Measurements from ENCODE around the gene SMIM45.

DNA sequence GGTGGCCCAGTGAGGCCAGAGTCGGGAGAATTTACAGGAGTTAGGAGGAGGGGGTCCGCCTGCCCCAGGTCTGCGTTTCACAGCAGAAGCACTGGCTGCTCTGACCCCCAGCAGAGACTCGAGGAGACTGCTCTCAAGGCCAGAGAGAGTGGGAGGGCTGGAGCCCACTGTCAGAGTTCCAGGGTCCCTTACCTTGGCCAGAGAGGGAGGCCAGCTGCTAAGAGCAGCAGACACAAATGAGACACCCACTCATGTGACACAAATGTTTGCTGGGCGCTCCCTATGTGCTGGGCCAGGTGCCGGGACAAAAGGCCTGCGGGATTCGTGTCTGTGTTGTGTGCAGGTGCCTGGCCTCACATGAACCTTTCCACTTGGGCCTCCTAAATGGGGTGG, 22.5 kb upstream of the SMIM45 start:
- TF ChIP-seq, protein P1, sequence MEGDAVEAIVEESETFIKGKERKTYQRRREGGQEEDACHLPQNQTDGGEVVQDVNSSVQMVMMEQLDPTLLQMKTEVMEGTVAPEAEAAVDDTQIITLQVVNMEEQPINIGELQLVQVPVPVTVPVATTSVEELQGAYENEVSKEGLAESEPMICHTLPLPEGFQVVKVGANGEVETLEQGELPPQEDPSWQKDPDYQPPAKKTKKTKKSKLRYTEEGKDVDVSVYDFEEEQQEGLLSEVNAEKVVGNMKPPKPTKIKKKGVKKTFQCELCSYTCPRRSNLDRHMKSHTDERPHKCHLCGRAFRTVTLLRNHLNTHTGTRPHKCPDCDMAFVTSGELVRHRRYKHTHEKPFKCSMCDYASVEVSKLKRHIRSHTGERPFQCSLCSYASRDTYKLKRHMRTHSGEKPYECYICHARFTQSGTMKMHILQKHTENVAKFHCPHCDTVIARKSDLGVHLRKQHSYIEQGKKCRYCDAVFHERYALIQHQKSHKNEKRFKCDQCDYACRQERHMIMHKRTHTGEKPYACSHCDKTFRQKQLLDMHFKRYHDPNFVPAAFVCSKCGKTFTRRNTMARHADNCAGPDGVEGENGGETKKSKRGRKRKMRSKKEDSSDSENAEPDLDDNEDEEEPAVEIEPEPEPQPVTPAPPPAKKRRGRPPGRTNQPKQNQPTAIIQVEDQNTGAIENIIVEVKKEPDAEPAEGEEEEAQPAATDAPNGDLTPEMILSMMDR (conservative IDR thresholded peaks at IDR 0.05), result no peak
- no peak for TF ChIP-seq ZFX (IDR thresholded peaks at IDR 0.05)

Data from C4-2B (cell line).